HG03039 (cell line): ENCODE results near the gene RABGAP1L.

Experiments
- ATAC-seq: cut with Tn5 transposase; IDR thresholded peaks from one replicate; pipeline ENCODE4 v1.9.1; 2021; ENCODE audit warnings: mild to moderate bottlenecking, moderate library complexity; ENCODE audit not compliant: unreplicated experiment

RABGAP1L gene

DNA sequence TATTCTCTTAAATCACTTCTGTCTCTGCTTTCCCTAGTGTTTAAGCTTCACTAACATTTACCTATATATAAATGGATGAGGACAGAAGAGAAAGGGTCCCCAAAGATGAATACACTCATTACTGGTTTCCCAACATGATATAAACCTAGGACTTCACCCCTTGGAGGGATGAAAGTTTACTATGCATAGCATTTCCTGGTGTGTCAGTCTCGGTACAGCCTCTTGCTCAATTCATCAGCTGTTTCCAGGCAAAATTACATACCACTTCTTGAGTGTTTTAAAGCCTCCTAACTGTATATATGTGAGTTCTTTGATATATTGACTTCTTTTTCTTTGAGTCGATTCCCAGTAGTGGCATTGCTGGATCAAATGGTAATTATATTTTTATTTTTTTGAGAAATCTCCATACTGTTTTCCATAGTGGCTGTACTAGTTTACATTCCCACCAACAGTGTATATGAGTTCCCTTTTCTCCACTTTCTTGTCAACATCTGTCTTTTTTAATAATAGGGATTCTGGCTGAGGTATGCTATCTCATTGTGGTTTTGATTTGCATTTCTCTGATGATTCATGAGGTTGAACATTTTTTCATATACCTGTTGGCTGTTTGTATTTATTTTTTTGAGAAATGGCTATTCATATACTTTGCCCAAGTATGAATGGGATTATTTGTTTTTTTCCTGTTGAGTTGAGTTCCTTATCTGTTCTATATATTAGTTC lies 581.1 kb downstream of the RABGAP1L start:
- ATAC-seq: no peak

DNA sequence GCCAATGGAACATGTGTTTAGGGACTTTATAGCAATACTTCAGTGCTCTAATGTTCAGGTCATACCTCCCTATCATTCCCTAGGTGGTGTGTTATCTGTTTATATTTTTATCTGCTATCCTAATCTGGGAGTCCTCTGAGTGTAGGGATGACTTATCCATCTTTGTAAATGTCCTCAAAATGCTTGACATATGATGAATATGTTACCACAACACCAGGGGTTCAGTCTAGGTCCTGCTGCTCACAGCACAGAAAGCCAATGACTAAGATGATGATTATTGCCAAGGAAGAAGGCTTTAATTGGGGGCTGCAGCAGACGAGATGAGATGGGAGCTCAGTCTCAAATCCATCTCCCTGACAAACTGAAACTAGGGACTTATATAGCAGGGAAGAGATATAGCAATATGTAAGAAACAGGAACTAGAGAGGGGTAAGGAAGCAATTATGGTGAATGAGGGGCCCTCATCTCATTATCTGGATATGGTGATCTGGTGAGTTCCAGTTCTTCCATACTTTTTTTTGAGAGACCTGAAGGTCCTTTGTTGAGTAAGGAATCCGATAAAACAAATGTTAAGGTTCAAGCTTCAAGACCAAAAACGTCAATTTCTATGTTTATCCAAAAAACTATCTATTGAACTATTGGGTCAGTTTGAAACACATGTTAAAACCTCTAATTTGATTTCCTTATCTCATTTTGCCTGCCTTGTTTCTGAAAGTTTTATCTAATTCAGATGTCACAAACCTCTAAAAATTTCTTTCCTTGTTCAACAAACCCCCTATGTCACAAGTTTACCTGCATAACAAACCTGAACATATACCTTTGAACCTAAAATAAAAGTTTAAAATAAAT lies 583.7 kb downstream of the RABGAP1L start:
- no peak for ATAC-seq

DNA sequence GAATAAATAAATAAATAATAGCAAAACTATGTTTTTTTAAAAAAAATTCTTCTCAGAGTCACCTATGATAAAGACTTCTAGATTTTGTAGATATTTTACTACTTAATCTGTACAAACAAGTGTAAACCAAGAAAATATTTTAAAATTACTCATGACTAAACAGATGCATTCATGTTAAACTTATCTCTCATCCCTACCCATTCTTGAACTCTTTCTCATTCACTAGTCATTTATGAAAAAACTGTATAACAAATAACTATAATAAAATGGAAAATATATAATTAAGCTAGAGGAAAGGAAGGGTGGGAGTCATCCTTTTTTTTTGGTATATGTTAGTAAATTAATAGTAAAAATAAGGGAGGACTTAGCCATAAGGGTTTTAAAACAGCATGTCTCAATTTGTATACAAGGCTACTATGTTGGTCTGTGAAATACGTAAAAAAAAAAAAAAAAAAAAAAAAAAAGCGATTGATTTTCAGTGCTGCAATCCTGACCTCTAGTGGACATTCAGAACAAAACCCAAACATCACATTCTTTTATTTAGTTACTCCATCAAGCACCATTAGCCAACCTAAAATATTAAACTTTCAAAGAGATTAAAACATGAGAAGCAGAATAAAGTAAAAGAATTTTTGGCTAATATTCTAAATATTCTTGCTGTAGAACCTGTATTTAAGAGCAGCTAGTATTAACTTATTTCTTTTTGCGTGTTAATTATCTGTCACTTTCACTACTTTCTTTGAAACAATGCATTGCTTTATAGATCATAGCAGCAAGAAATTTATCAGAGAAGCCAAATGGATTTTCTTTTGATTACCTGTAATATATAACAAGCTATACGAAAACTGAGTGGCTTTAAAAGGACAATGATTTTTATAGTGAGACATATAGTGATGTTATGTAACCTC lies 584.6 kb downstream of the RABGAP1L start:
- no peak for ATAC-seq

DNA sequence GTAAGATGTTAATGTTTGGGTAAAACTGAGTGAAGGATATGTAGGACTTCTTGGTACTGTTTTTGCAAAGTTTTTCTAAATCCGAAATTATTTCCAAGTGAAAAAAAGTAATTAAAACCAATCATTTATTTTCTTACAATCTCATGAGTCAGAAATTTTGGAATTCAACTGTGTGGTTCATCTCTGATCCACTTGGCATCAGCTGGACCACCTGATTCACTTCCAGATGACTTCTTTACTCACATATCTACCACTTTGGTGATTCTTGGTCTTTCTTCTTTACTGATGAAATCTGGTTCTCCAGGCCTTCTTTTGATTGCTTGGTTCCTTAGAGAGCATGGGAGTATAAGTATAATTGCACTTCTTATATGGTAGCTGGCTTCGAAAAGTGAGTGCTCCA lies 585.6 kb downstream of the RABGAP1L start:
- no peak for ATAC-seq

DNA sequence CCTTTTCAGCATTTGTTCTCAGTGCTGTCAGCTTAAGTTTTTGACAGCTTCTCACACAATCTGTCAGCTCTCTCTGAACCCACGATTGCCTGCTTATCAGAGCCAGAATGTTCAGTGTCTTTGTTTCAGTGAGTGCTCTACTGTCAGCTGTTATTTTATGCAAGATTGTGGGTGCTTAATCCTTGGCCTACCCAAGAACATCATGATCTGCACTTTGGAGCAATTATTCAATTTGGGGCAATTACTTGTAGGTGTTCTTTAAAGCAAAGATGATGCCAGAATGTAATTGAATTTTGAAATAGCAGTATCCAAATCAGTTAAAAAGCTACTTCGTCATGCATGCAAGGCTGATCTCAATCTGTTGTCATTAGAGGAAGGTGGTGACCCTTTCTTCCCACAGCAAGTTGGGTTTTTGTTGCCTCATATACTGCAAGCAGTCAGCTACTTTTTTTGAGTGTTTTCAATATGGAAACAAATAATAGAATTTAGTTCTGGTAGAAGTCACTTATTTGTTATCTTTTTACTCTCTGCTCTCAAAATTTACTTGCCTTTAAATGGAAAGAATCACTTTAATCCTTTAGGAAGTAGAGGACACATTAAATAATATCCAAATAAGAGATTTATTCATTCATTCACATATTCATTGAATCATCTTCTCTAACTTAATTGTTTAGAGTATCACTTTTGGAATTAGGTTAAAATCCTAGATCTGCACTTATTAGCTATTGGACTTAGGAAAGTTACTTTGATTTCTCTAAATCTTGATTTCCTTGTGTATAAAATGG lies 586.9 kb downstream of the RABGAP1L start:
- no peak for ATAC-seq

DNA sequence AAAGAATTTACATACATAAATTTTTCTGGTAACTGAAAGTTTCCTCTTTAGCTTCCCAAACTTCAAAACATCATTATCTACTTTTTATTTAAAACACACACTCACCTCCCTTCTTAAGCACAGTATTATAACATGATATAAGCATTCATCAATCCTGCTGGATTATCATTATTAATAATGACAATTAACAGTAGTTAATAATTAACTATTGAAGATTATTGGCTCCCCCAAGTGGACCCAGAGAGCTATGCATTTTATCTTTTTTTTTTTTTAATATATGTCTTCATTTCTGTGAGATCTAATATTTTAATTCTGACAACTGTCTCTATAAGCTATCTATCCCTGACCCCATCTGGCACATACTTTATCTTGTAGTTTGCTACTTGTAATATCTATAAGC lies 588.3 kb downstream of the RABGAP1L start:
- no peak for ATAC-seq

DNA sequence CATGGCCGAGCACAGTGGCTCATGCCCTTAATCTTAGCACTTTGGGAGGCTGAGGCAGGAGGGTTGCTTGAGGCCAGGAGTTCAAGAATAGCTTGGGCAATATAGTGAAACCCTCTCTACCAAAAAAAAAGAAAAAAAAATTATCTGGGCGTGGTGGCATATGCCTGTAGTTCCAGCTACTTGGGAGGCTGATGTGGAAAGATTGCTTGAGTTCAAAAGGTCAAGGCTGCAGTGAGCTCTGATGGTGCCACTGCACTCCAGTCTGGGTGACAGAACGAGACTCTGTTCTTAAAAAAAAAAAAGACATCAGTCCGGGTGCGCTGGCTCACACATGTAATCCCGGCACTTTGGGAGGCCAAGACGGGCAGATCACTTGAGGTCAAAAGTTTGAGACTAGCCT lies 589.3 kb downstream of the RABGAP1L start:
- ATAC-seq: no peak

DNA sequence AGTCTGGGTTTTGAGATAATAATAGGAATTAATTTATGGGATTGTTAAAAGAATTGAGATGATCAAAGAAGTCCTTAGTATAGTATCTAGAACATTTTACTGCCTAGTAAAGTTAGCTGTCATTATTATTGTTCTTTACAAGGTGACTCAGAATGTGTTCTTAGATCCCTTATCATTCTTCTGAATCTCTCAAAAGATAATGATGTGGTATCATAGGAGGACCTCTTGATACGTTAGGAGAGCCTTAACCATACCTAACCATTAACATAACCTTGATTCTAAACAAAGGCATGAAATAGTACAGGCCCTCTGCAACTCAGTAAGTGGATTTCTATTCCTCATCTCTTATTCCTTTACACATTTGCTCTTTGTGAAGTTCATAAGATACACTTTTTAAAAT lies 593.8 kb downstream of the RABGAP1L start:
- ATAC-seq: no peak

DNA sequence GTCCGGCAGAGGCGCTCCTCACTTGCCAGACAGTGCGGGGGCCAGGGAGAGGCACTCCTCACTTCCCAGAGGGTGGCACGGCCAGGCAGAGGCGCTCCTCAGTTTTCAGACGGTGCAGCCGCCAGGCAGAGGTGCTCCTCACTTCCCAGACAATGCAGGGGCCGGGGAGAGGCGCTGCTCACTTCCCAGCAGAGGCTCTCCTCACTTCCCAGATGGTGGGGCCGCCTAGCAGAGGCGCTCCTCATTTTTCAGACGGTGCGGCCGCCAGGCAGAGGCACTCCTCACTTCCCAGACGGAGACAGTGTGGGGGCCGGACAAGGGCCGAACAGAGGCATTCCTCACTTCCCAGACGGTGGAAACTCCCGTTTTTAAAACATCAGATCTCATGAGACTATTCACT lies 602.0 kb downstream of the RABGAP1L start:
- ATAC-seq: no peak

DNA sequence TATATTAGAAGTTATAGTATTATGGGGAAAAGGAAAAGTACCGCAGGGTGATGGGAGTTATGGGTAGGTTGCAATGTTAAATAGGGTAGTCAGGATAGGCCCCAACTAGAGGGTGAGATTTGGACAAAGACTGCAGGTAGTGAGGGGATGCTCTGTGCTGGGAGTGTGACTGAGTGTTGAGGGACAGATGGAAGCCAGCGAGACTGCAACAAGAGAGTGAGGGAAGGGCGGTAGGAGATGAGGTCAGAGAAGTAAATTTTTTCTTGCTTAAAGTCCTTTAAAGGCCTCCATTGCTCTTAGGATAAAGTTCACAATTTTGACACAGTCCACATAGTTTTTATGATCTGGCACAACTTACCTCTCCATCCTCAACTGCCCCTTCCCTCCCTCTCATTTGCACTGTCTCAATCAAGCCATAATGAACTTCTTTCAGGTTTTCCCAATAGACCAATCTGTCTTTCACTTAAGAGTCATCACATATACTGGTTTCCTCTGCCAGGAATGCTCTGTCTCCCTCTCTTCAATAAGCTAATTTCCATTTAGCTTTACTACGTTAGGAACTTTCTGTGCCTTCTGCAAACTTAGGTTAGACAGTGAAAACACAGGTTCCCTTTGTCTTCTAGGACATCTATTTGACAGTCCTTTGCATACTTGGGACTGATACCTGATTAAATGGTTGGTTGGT lies 602.7 kb downstream of the RABGAP1L start:
- no peak for ATAC-seq

DNA sequence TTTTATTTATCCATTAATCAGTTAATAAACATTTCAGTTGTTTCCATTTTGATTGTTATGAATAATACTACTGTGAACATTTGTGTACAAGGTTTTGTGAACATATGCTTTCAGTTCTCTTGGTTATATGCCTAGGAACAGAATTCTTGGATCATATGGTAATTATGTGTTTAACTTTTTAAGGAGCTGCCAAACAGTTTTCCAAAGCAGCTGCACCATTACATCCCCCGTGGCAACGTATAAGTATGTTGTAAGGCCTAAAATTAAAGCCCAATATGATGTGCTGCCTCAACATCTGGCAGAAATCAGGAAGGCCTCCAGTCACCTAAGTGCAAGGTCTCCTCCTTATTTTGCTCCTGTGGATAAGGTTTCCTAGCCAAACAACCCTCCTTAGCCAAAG lies 604.9 kb downstream of the RABGAP1L start:
- ATAC-seq: no peak

DNA sequence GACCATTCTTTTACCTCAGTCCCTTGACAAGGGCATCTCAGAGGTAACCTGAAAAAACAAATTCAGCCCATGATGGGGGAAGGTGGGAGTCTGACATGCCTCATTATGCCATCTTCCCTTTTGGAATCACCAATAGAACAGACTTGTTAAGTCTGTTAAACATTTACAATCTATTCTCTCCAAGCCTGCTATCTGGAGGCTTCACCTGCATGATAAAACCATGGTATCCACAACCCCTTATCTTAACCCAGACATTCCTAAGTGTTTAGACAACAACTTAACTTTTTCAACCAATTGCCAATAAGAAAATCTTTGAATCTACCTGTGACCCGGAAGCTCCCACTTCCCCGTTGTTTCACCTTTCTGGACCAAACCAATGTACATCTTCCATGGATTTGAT lies 607.4 kb downstream of the RABGAP1L start:
- ATAC-seq: no peak

DNA sequence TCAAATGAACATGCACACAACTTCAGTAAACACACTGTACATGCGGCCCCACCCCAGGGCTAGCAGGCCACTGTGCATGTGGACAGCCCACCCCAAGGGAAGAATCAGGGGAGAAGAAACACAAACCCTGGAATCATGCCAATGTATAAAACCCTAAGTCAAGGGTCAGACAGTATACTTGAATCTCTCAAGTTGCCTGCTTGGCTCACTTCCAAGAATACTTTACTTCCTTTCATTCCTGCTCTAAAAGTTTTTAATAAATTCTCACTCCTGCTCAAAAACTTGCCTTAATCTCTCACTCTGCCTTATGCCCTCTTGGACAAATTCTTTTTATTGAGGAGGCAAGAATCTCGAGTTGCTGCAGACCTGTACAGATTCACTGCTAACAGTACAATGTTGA lies 609.2 kb downstream of the RABGAP1L start:
- no peak for ATAC-seq

DNA sequence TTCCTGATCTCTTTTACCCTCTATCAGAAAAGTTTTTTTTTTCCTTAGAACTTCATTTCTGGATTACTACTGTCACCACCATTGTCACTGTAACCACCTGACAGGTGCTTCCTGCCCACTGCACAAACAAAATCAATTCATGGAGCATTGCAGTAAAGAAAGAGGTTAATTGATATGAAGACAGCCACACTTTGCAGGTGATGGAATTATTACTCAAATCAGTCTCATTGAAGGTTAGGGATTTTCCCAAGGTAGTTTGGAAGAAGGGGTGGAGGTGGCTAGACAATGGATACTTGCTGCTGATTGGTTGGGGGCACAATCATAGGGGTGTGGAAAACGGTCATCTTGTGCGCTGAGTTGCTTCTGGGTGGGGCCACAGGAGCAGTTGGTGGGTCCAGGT lies 609.6 kb downstream of the RABGAP1L start:
- ATAC-seq: no peak

DNA sequence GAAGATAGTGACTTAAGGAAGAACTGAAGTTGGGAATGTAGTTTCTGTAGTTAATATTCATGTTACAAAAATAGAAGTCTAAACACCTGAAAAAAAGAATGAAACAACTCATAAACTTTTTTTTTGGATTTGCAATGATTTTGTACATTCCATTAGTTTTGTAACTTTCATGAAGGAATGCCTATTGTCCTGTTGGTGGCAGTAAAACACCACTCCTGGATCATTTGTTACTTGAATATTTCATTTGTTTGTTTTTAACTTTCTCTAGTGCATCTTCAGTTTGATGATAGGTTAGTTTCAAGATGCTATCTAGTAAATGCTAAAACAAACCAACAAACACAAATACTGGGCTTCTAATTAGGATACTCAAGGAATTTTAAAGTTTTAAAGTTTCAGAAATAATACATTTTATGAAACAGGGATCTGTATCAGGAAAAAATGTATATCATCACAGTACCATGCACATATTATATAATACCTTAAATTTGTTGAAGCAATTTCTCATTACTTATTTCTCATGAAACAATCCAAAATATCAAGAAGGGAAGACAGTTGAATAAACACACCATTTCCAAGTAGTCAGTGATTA lies 610.7 kb downstream of the RABGAP1L start:
- ATAC-seq: no peak

DNA sequence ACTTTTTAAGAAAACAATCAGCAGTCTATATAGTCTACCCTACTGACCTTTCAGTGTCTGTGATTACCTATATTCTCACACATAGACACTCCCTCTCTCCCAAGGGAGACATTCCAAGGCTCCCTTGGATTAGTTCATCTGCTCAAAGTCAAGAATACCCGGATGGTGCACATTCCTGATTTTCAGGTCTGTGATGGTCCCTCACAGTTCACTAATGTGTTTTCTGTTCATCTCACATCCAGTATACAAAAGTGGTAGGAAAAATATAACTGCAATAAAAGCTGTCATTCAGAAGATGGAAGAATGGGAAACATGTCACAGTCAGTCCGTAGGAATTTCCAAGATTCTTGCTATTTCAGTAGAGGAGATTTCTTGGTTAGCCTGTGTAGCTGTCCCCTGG lies 616.3 kb downstream of the RABGAP1L start:
- no peak for ATAC-seq

DNA sequence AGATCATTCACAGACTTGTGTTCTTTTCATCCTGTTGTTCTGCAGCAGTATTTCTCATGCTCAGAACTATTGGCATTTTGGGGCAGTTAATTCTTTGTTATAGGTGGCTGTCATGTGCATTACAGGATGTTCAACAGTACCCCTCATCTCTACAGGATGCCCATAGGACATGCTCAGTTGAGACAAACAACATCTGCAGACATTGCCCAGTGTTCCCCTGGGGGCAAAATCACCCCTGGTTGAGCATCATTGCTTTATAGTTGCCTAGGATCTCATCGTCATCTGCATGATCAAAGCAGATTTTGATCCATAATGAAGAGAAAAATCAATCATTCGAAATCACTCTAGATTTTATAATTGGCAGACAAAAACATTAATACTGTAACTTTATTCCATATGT lies 617.9 kb downstream of the RABGAP1L start:
- no peak for ATAC-seq

DNA sequence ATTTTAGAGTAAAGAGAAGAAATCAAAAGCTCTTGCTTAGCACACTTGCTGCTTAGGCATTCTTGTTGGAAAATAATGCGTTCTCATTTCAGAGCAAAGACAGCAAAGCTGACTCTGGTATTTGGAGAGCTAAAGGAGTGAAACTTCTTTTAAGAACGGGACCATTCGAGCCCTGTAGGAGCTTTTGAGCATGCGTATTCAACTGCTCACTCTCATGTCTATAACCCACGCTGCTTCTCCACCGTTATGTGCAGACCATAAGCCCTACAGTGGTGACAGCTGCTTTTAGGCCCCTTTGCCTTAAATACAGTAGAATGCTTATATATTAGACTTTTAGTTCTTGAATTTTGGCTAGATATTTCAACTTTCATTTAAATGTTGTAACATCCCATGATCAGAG lies 626.2 kb downstream of the RABGAP1L start:
- ATAC-seq: no peak

DNA sequence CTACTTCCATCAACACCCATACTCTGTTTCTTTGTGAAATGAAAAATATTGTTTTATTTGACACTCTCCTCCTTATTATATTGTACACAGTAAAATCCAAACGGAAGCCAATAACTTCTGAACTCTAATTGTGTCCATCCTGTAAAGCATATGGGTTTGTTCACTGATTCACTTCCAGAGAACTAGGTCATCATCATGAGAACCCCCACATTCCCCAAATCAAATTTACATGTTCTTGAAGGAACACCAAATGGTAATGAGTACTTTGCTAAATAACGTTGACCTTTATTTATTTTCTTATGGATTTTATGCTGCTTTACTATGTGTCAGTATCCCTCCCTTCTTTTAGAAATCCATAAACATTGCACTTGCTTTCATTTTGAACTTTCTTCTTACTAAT lies 627.0 kb downstream of the RABGAP1L start:
- ATAC-seq: no peak

DNA sequence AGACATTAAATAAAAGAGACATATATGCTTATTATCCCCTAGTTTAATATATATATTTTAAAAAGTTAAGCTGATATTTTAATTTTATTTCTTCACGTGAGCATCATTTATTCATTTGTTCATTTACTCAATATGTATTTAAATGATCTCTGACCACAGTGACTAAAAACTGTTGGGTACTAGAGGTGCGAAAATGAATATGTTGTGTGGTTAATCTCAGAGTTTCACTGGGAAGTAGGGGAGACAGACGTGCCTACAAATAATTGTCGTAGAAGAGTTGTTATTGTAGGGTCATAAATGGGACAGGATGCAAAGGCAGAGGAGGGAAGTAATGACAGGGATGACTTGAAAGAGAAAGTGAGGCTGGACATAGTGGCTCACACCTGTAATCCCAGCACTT lies 627.4 kb downstream of the RABGAP1L start:
- no peak for ATAC-seq
